A549 (cell line): Measurements from ENCODE around the gene PACSIN1. TPM values are rescaled to one million over a fixed set of nuclear protein-coding genes. Genes with fewer than 3 reads are reported as not detected.

ENCODE experiments used
- ATAC-seq, 2 experiments: fragments of 200-7000 bp in 1 of 2; fragments of >200 bp in 1 of 2; cut with Nextera tagmentation in 1 of 2; cut with Tn5 transposase in 1 of 2; 3 replicates each; pipeline versions ENCODE4 v1.8.0 to v1.9.1; 2018 to 2020; ENCODE audit warnings: mild to moderate bottlenecking in 1 of 2, moderate library complexity in 1 of 2
- CTCF ChIA-PET: fragments of 300-600 bp; sonication (Branson Sonifier 250); formaldehyde crosslinking; extraction: SDS; loops from one replicate; lab custom pipeline; 2021; ENCODE audit warnings: antibody characterized with exemption, inconsistent platforms; lab: Yijun Ruan, JAX
- POLR2A ChIA-PET: fragments of 350-600 bp; formaldehyde crosslinking; extraction: SDS; loops from one replicate; lab custom pipeline; 2021; ENCODE audit warnings: antibody characterized with exemption, inconsistent platforms; lab: Yijun Ruan, JAX
- DNase-seq, 2 experiments: peaks; one replicate each; pipeline versions ENCODE4 v3.0.0 to v3.0.0-alpha.2; 2011 to 2016; ENCODE audit warnings: low read depth in 1 of 2, low spot score in 1 of 2
- FAIRE-seq: peaks from 2 replicates; lab custom pipeline; 2011; peaks lifted over from hg19 to GRCh38; lab: Jason Lieb, UNC
- H3K27ac ChIP-seq, 2 experiments: fragments of >200 bp; sonication (Bioruptor Twin); formaldehyde crosslinking; 3 replicates each; pipeline ENCODE4 v1.5.1; 2016 to 2017
- H3K4me1 ChIP-seq: fragments of >200 bp; sonication (Bioruptor Twin); formaldehyde crosslinking; 3 replicates; pipeline ENCODE4 v1.6.1; 2016
- H3K4me2 ChIP-seq: fragments of >200 bp; sonication (Bioruptor Twin); formaldehyde crosslinking; 3 replicates; pipeline ENCODE4 v1.6.1; 2016
- H3K4me3 ChIP-seq: fragments of >200 bp; sonication (Bioruptor Twin); formaldehyde crosslinking; 3 replicates; pipeline ENCODE4 v1.5.1; 2016
- H3K9me3 ChIP-seq: fragments of >200 bp; sonication (Bioruptor Twin); formaldehyde crosslinking; 3 replicates; pipeline ENCODE4 v1.6.1; 2016
- CBX8 ChIP-seq: fragments of 200-600 bp; sonication (generic); IDR thresholded peaks from 2 replicates; pipeline ENCODE4 v1.6.1; 2016
- CHD2 ChIP-seq: fragments of 150-350 bp; IDR thresholded peaks from 2 replicates; pipeline ENCODE4 v1.6.1; 2014; ENCODE audit warnings: low read length; ENCODE audit not compliant: partially characterized antibody
- CHD4 ChIP-seq: fragments of 200-600 bp; sonication (generic); IDR thresholded peaks from 2 replicates; pipeline ENCODE4 v1.6.1; 2016; ENCODE audit warnings: antibody characterized with exemption, mild to moderate bottlenecking, borderline replicate concordance
- E2F6 ChIP-seq: IDR thresholded peaks from 2 replicates; pipeline ENCODE4 v1.6.1; 2012; ENCODE audit warnings: low read depth, borderline replicate concordance
- EHMT2 ChIP-seq: fragments of 200-600 bp; sonication (generic); IDR thresholded peaks from 2 replicates; pipeline ENCODE4 v1.6.1; 2016; ENCODE audit warnings: antibody characterized with exemption, low read depth, mild to moderate bottlenecking, moderate library complexity
- ELK1 ChIP-seq: fragments of 150-350 bp; IDR thresholded peaks from 2 replicates; pipeline ENCODE4 v1.6.1; 2014; ENCODE audit warnings: low read depth, mild to moderate bottlenecking, low read length
- EP300 ChIP-seq, 2 experiments: fragments of >200 bp; sonication (Bioruptor Twin); formaldehyde crosslinking; IDR thresholded peaks; 2 replicates in 1 of 2; 3 replicates in 1 of 2; pipeline ENCODE4 v1.6.1; 2016 to 2017
- ESRRA ChIP-seq: fragments of 150-350 bp; IDR thresholded peaks from 2 replicates; pipeline ENCODE4 v1.6.1; 2014; ENCODE audit warnings: mild to moderate bottlenecking, low read length, borderline replicate concordance
- FOSB ChIP-seq: fragments of 250-450 bp; sonication (Bioruptor Pico); IDR thresholded peaks from 2 replicates; pipeline ENCODE4 v1.5.0; 2020; ENCODE audit warnings: mild to moderate bottlenecking, moderate library complexity
- FOXS1 ChIP-seq: fragments of 250-450 bp; sonication (Bioruptor Pico); IDR thresholded peaks from 2 replicates; pipeline ENCODE4 v1.5.0; 2020; ENCODE audit warnings: mild to moderate bottlenecking, moderate library complexity
- MAFK ChIP-seq: fragments of 450-650 bp; IDR thresholded peaks from 2 replicates; pipeline ENCODE4 v1.6.1; 2014; ENCODE audit not compliant: partially characterized antibody
- NFE2L2 ChIP-seq: fragments of 150-350 bp; conservative IDR thresholded peaks from 2 replicates; pipeline ENCODE4 v1.6.1; 2014; ENCODE audit warnings: low read length
- PHF8 ChIP-seq: fragments of 200-600 bp; sonication (generic); IDR thresholded peaks from 2 replicates; pipeline ENCODE4 v1.6.1; 2016; ENCODE audit warnings: low read depth, mild to moderate bottlenecking, antibody characterized with exemption, moderate library complexity, borderline replicate concordance
- POLR2AphosphoS2 ChIP-seq: conservative IDR thresholded peaks from 2 replicates; pipeline ENCODE4 v1.6.1; 2012; ENCODE audit warnings: low read length, improper control_type of control experiment, inconsistent platforms
- RAD21 ChIP-seq, 2 experiments: fragments of >200 bp in 1 of 2; sonication (Bioruptor Twin) in 1 of 2; formaldehyde crosslinking in 1 of 2; IDR thresholded peaks in 1 of 2; conservative IDR thresholded peaks in 1 of 2; 2 replicates in 1 of 2; 3 replicates in 1 of 2; pipeline ENCODE4 v1.6.1; 2012 to 2018; ENCODE audit warnings: inconsistent platforms in 1 of 2
- RARB ChIP-seq: fragments of 250-450 bp; sonication (Bioruptor Pico); IDR thresholded peaks from 2 replicates; pipeline ENCODE4 v1.8.0; 2021; ENCODE audit warnings: mild to moderate bottlenecking, moderate library complexity
- RCOR1 ChIP-seq: fragments of 150-350 bp; IDR thresholded peaks from 2 replicates; pipeline ENCODE4 v1.6.1; 2014; ENCODE audit warnings: antibody characterized with exemption, low read length, low read depth
- RNF2 ChIP-seq: fragments of 200-600 bp; sonication (generic); IDR thresholded peaks from 2 replicates; pipeline ENCODE4 v1.6.1; 2016; ENCODE audit warnings: low read depth, mild to moderate bottlenecking, antibody characterized with exemption, moderate library complexity, borderline replicate concordance
- SREBF2 ChIP-seq: fragments of 450-650 bp; IDR thresholded peaks from 2 replicates; pipeline ENCODE4 v1.6.1; 2014; ENCODE audit warnings: mild to moderate bottlenecking, moderate library complexity
- TFCP2L1 ChIP-seq: fragments of 250-450 bp; sonication (Bioruptor Pico); IDR thresholded peaks from 2 replicates; pipeline ENCODE4 v1.5.0; 2021; ENCODE audit warnings: mild to moderate bottlenecking
- WGBS: methylation state at CpG from one replicate; pipeline ENCODE4 v1.1.6; 2017; ENCODE audit errors: missing lambda C conversion rate; 5-methylcytosine and 5-hydroxymethylcytosine counted together
- polyA plus RNA-seq, 4 experiments: library from polyadenylated mRNA; depleted of rRNA in 3 of 4; stranded (reverse); fragments of >200 nt; fragmentation: RNase III in 1 of 4; extraction: RNeasy Plus Mini Kit Qiagen cat#74134 plus additional on column Dnase treatment in 1 of 4; gene quantifications; 2 replicates in 3 of 4; 3 replicates in 1 of 4; pipeline ENCODE4 v1.2.3, GENCODE V29; 2011 to 2017
- TF ChIP-seq, protein P1 (sequence below): fragments of 250-450 bp; sonication (Bioruptor Pico); IDR thresholded peaks from 2 replicates; pipeline ENCODE4 v1.5.0; 2021; ENCODE audit warnings: mild to moderate bottlenecking, moderate library complexity, borderline replicate concordance

PACSIN1 gene
- polyA plus RNA-seq, 2 of the 4 experiments (the other 2 are of a cell fraction) = 0.14 to 0.30 TPM

- WGBS = 87% methylated on average over 8 of the region's 11 CpGs
- ChIA-PET CTCF (interaction anchor here (1.1 to 1.2 kb wide), 2 partner anchors 14 to 18 kb away, joined by 4 read pairs; no protein-coding TSS in a partner anchor), POLR2A (no interaction called here)
- H3K4me2 ChIP-seq = peak overlapping the region; percentile 85
- no peak for FAIRE-seq
- peaks cover 47% of the 10 kb centered on the region for H3K4me1 ChIP-seq
- H3K4me3 ChIP-seq = 0 out of 3 replicates have a peak overlapping the region, but pooled peaks have one; percentile 24
- TF ChIP-seq, protein P1, sequence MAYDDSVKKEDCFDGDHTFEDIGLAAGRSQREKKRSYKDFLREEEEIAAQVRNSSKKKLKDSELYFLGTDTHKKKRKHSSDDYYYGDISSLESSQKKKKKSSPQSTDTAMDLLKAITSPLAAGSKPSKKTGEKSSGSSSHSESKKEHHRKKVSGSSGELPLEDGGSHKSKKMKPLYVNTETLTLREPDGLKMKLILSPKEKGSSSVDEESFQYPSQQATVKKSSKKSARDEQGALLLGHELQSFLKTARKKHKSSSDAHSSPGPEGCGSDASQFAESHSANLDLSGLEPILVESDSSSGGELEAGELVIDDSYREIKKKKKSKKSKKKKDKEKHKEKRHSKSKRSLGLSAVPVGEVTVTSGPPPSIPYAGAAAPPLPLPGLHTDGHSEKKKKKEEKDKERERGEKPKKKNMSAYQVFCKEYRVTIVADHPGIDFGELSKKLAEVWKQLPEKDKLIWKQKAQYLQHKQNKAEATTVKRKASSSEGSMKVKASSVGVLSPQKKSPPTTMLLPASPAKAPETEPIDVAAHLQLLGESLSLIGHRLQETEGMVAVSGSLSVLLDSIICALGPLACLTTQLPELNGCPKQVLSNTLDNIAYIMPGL = no peak
- no peak for TF ChIP-seq ELK1
- TF ChIP-seq MAFK = no peak
- no peak for TF ChIP-seq ESRRA
- TF ChIP-seq CHD2 = no peak
- no peak for TF ChIP-seq POLR2AphosphoS2
- no peak for TF ChIP-seq SREBF2
- no peak for TF ChIP-seq TFCP2L1
- no peak for TF ChIP-seq EP300 (IDR thresholded peaks at IDR 0.05)
- H3K27ac ChIP-seq = peak overlapping the region; percentile 76 to 93; a peak in 5 of 6 replicates
- no peak; a peak in 1 of 6 replicates for ATAC-seq
- H3K9me3 ChIP-seq = peaks cover 7% of the 10 kb centered on the region; the same call in 1 of the 3 replicates
- DNase-seq = no peak
These were observed 89.1 kb downstream of the PACSIN1 start for GRCh38 chr6:34555007-34555322.

DNA sequence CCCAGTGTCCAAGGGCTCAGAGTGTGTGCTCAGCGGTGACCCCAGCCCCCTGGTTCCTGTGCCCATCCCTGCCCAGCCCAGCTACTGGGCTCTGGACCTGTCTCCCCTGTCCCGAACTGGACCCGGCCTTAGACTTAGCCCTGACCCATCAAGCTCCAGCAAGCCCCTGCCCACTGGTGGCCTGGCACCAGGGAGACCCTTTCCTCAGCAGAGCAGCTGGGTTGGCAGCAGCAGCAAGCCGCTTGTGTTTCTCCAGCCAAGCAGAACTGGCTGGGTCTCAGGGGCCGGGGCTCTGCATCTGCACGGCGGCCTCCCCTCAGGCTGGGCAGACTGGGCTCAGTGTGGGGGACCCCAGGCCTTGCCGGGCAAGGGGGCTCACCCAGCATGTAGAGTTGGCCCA, 89.5 kb downstream of the PACSIN1 start:
- ATAC-seq (peak in 1 of 2 experiments; percentile 8; a peak in 2 of 6 replicates), FAIRE-seq (no peak), DNase-seq (no peak)
- peak overlapping the region; percentile 76 to 93 for H3K27ac ChIP-seq
- WGBS = no CpG with 5 or more reads among the region's 8 CpGs
- peaks cover 7% of the 10 kb centered on the region; the same call in 1 of the 3 replicates for H3K9me3 ChIP-seq
- POLR2A ChIA-PET = no interaction called here
- no peak for TF ChIP-seq NFE2L2
- TF ChIP-seq RARB (CRISPR knock-in tag) = no peak
- TF ChIP-seq CBX8 = no peak
- no peak for TF ChIP-seq RCOR1
- TF ChIP-seq RAD21 (conservative IDR thresholded peaks at IDR 0.05 in 1 of 2, IDR thresholded peaks at IDR 0.05 in 1 of 2) = no peak
- TF ChIP-seq FOSB (CRISPR knock-in tag) = no peak
- no peak for TF ChIP-seq PHF8
- TF ChIP-seq EHMT2 = no peak
- no peak for TF ChIP-seq FOXS1 (CRISPR knock-in tag)
- no peak for TF ChIP-seq RNF2
- no peak for TF ChIP-seq E2F6
- TF ChIP-seq CHD4 = no peak
- peaks cover 48% of the 10 kb centered on the region for H3K4me1 ChIP-seq
- H3K4me3 ChIP-seq = 0 out of 3 replicates have a peak overlapping the region, but pooled peaks have one; percentile 24
- H3K4me2 ChIP-seq = peak overlapping the region; percentile 85
- CTCF ChIA-PET = interaction anchor here (1.1 to 1.7 kb wide), 4 partner anchors 15 to 54 kb away, joined by 3 to 4 read pairs (median 4); no protein-coding TSS in a partner anchor
